Measurements from ENCODE around the gene CACNB1. TPM values are rescaled to one million over a fixed set of nuclear protein-coding genes. Genes with fewer than 3 reads are reported as not detected.

Gene CACNB1
- total RNA-seq, 1 experiment from 2014 or later = 20.0 TPM

GRCh38 chr17:39123627-39124026, 73.8 kb downstream of the CACNB1 start:
- no peak overlapping the region for H3K4ac ChIP-seq (ENCODE audit: low read depth, low read length)
- no peak overlapping the region for H4K8ac ChIP-seq (replicated peaks; ENCODE audit: insufficient read length, low read depth, low read length)
- H2BK15ac ChIP-seq (ENCODE audit: low read depth, low read length) = no peak overlapping the region
- peaks cover 5 to 7% of the 10 kb centered on the region in 2 experiments; a peak in 2 of 4 replicates for H3K4me1 Mint-ChIP-seq
- no peaks in the 10 kb centered on the region for H3K23me2 ChIP-seq (ENCODE audit: insufficient read length, low read depth, low read length, poor library complexity, severe bottlenecking)
- no peak overlapping the region for H3T11ph ChIP-seq (ENCODE audit: low read length)
- no peak overlapping the region for H2BK20ac ChIP-seq (ENCODE audit: low read depth, low read length, poor library complexity, severe bottlenecking)
- no peaks in the 10 kb centered on the region for H3K9me3 ChIP-seq (ENCODE audit: control insufficient read depth, low read depth, low read length)
- H3K4me1 ChIP-seq (ENCODE audit: insufficient read depth, low read length) = no peaks in the 10 kb centered on the region; the same call in 1 of the 2 replicates
- H3K23ac ChIP-seq (ENCODE audit: insufficient read length, low read depth, low read length) = no peak overlapping the region
- H3K27me3 ChIP-seq (ENCODE audit: insufficient read depth, low read length) = no peaks in the 10 kb centered on the region
- H4K91ac ChIP-seq (ENCODE audit: insufficient read length, low read depth, low read length) = no peak overlapping the region
- H2BK5ac ChIP-seq (ENCODE audit: insufficient read length, low read length) = no peak overlapping the region
- H2BK12ac ChIP-seq (ENCODE audit: insufficient read length, low read depth, low read length) = no peak overlapping the region
- no peak overlapping the region for H3K9ac ChIP-seq (ENCODE audit: extremely low read depth, insufficient read length, low read length)
- H3K9me3 Mint-ChIP-seq = no peaks in the 10 kb centered on the region
- H3K4me2 ChIP-seq (ENCODE audit: insufficient read depth, insufficient read length, low read length) = no peak overlapping the region
- H3K79me1 ChIP-seq (ENCODE audit: insufficient read depth, low read depth, low read length, poor library complexity, severe bottlenecking) = no peaks in the 10 kb centered on the region
- no peaks in the 10 kb centered on the region for H3K36me3 Mint-ChIP-seq (ENCODE audit: insufficient read depth in 1 of 3, low read depth in 3 of 3)
- H2AFZ ChIP-seq (ENCODE audit: low read length) = no peak overlapping the region
- TF ChIP-seq CTCF (conservative IDR thresholded peaks at IDR 0.05) = no peak
- no peak overlapping the region for H3K14ac ChIP-seq (ENCODE audit: insufficient read depth, low read length)
- no peak overlapping the region for H3K4me3 Mint-ChIP-seq
- no peaks in the 10 kb centered on the region for H4K20me1 ChIP-seq (ENCODE audit: control insufficient read depth, insufficient read depth, insufficient read length)
- DNase-seq = no peak
- no peak overlapping the region for H4K5ac ChIP-seq (ENCODE audit: insufficient read length, low read depth, low read length)
- no peak overlapping the region for H3K56ac ChIP-seq (ENCODE audit: insufficient read length, low read depth, low read length)
- peaks cover 2% of the 10 kb centered on the region; the same call in 1 of the 2 replicates for H3K27me3 Mint-ChIP-seq (ENCODE audit: low read depth)
- no peak overlapping the region for H2AK5ac ChIP-seq (ENCODE audit: insufficient read length, low read length)
- no peak overlapping the region for H3K27ac ChIP-seq (ENCODE audit: insufficient read length, low read depth, low read length)
- H2BK120ac ChIP-seq (ENCODE audit: low read depth, low read length, poor library complexity, severe bottlenecking) = no peak overlapping the region
- no CpG with 5 or more reads among the region's 9 CpGs for WGBS (ENCODE audit: extremely low coverage, insufficient read length, low lambda C conversion rate)
- H3K27ac Mint-ChIP-seq = no peak overlapping the region
- no peaks in the 10 kb centered on the region for H3K79me2 ChIP-seq (ENCODE audit: insufficient read depth, low read length)
- H3K18ac ChIP-seq (ENCODE audit: insufficient read length, low read depth, low read length) = no peak overlapping the region

Other genes starting within 250 kb of the CACNB1 start
- not detected in 2 replicates for gene FBXO47, start 230.3 kb downstream of the CACNB1 start, total RNA-seq (2021)
- gene PLXDC1, start 46.0 kb downstream of the CACNB1 start, total RNA-seq (2021) = 1.6 and 2.0 TPM in 2 replicates
- not detected in 2 replicates for gene ARL5C, start 31.5 kb downstream of the CACNB1 start, total RNA-seq (2021)
- 2,038 and 2,051 TPM in 2 replicates for gene RPL19, start 2.6 kb upstream of the CACNB1 start, total RNA-seq (2021)
- 1.5 and 2.5 TPM in 2 replicates for gene STAC2, start 28.3 kb upstream of the CACNB1 start, total RNA-seq (2021)
- gene FBXL20, start 204.0 kb upstream of the CACNB1 start, total RNA-seq (2021) = 18.2 and 18.4 TPM in 2 replicates

Measured in H9 (cell line).